Superior temporal gyrus (tissue), 1 donor: ENCODE data around the gene ROMO1.
"Not testable (repeated sequence)": the region's sequence is repeated elsewhere in the genome, so short reads cannot be mapped to it uniquely, and the experiment has no call there.

Source experiments
- DNase-seq: peaks from one replicate; pipeline ENCODE4 v3.0.0-alpha.2; 2016; ENCODE audit errors: extremely low spot score

The ROMO1 gene

DNA sequence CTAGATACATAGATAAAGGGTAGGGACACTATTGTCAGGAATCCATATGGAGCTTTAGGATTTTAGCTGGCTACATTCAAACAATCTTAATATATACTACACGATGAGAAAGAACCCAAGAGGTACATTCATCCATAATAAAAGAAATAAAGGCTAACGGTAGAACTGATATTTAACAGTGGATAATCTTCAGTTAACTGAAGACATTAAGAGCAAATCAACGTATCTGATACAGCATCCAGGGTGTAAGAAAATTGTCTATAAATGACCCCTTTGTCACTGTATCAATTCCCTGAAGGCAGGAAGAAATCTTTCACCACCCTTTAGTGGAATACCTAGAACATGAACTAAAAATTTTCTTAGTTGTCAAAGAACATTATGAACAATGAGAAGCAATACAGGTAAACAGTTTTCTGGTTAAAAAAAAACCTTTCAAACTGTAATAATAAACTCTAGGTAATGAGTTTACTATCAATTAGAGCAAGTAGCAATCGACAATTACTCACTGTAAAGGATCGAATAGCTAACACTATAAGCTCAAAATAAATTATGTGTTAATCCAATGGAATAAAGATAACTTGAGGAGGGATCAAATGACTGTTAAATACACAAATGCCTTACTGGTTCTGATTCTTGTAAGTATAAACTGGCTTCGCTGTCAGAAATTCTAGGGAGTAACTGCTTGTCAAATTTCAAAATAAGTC lies 11.8 kb downstream of the ROMO1 start:
- no peak for DNase-seq

DNA sequence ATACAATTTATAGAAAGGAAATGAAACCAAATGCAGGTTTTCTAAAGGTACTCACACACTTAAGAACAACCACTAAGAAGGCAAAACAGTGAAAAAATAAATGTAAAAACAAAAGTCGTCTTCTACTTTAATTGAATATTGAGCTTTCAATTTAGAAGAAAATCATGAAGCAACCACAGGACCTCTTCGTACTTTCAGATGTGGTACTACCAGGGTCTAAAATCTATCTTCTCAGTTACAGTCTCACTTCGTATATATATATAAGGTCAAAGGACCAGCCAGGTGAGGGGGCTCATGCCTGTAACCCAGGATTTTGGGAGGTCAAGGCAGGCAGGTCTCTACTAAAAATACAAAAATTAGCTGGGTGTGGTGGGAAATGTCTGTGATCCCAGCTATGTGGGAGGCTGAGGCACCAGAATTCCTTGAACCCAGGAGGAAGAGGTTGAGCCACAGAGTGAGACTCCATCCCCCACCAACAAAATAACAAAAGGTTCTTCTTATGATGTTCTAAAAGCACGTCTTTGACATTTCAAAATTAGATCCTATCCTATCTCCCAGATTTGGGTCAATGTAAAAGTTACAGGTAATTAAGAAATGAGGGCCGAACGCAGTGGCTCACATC lies 12.5 kb downstream of the ROMO1 start:
- DNase-seq = no peak

DNA sequence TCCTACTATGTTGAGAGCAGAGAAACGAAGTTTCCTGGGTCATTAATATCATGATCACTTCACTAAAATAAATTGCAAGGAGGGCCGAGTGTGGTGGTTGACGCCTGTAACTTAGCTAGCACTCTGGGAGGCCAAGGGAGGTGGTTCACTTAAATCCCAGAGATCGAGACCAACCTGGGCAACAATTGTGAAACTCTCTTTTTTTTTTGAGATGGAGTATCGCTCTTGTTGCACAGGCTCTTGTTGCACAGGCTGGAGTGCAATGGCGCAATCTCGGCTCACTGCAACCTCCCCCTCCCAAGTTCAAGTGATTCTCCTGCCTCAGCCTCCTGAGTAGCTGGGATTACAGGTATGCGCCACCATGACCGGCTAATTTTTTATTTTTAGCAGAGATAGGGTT lies 13.9 kb downstream of the ROMO1 start:
- not testable (repeated sequence) for DNase-seq

DNA sequence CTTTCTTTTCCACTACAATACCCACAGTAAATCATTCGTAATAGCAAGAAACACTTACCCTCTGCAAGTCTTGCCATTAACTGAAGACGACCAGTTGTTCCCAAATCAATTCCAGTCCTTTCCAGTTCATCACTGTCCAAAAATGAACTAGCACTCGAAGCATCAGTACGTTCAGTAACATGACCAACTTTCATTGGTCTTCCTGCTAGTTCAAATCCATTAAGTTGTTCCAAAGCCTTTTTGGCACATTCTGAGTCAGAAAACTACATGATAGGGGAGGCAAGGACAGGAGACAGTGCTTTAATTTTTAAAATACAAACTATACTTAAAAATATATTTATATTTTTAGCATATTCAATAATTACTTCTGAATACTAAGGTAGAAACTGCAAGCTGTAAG lies 14.9 kb downstream of the ROMO1 start:
- DNase-seq = no peak

DNA sequence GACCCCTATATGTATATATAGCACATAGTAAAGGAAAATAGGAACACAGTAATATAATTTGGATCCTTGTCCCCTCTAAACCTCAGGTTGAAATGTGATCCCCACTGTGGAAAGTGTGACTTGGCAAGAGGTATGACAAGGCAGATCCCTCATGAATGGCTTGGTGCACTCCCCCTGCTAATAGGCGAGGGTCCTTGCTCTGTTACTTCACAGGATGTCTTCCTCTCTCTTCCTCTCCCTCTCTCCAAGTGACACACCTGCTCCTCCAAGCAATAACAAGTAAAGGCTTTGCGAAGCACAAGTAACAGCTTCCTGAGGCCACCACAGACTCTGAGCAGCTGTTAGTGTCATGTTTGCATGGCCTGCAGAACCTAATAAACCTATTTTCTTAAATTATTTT lies 16.4 kb downstream of the ROMO1 start:
- no peak for DNase-seq

DNA sequence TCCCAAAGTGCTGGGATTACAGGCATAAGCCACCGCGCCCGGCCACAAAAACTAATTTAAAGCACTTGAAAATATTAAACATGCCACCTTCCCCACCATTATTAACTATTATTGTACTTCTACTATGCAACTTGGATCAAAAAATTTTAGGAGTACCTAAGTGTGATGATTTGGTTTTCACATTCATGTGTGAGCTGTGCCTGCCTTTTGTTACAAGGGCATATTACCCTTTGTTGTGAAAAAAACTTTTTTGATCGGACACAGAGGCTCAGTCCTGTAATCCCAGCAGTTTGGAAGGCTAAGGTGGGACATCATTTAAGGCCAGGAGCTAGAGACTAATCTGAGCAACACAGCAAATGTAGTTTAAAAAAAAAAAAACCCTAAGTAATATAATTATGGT lies 17.1 kb downstream of the ROMO1 start:
- no peak for DNase-seq

DNA sequence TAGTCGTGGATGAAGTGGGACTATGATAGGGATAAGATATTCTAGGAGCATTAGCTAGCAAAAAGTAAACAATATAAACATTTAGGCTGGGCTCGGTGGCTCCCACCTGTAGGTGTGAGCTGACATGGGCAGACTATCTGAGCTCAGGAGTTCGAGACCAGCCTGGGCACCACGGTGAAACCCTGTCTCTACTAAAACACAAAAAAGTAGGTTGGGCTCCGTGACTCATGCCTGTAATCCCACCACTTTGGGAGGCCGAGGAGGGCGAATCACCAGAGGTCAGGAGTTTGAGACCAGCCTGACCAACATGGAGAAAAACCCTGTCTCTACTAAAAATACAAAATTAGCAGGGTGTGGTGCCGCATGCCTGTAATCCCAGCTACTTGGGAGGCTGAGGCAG lies 19.1 kb downstream of the ROMO1 start:
- not testable (repeated sequence) for DNase-seq

DNA sequence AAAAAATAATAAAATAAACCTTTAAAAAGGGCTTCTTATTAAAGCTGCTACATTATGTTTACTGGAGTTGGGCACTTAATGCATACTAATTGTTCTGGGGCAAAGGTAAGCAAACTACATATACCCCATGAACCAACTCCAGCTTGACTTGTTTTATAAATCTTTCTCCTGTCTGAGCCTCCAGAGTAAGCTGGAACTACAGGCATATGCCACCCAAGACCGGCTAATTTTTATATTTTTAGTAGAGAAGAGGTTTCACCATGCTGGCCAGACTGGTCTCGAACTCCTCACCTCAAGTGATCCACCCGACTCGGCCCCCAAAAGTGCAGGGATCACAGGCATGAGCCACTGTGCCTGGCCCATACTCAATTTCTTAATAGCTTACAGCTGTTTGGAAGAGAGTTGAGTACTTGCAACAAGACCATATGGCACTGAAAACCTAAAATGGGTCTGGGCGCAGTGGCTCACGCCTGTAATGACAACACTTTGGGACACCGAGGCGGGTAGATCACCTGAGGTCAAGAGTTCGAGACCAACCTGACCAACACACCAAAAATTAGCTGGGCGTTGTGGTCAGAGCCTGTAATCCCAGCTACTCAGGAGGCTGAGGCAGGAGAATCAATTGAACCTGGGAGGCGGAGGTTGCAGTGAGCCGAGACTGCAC lies 19.9 kb downstream of the ROMO1 start:
- no peak for DNase-seq

DNA sequence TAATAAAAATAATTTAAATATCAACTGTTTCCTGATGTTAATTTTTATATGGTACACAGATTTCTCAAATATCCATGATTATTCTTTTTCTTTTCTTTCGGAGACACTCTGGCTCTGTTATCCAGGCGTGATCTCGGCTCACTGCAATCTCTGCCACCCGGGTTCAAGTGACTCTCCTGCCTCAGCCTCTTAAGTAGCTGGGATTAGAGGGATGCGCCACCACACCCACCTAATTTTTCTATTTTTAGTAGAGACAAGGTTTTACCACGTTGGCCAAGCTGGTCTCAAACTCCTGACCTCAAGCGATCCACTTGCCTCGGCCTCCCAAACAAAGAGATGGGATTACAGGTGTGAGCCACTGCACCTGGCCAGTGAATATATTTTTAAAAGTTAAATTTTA lies 20.5 kb downstream of the ROMO1 start:
- DNase-seq = no peak

DNA sequence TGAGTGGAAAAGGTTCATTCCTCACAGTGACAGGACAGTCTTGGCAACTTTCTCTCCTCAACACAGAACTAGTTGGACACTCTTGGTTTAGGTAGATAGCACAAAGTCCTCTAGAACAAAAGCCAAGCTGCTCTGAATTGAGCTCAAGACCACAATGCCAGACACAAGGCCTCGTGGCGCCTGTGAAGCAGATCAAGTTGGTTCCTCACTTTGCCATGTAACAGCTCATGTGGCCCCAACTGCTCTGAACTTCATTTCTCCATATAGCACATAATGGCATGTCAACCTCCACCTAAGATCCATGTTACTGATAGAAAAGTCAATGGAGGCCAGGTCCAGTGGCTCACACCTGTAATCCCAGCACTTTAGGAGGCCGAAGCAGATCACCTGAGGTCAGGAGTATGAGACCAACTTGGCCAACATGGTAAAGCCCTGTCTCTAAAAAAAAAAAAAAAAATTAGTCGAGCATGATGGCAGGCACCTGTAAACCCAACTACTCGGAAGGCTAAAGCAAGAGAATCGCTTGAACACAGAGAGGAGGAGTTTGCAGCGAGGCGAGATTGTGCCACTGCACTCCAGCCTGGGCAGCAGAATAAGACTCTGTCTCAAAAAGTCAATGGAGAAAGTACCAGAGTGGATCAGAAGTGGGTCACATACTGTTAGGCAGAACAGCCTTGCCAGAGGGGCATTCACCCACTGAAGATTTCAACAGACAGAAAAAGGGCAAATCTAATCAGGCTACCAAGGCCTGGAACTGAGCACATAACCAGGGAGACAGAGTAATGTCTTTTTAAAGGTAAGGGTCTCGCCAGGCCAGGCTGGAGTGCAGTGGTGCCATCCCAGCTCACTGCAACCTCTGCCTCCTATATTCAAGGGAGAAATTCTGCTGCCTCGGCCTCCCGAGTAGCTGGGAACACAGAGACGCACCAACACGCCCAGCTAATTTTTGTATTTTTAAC lies 21.2 kb downstream of the ROMO1 start:
- no peak for DNase-seq

DNA sequence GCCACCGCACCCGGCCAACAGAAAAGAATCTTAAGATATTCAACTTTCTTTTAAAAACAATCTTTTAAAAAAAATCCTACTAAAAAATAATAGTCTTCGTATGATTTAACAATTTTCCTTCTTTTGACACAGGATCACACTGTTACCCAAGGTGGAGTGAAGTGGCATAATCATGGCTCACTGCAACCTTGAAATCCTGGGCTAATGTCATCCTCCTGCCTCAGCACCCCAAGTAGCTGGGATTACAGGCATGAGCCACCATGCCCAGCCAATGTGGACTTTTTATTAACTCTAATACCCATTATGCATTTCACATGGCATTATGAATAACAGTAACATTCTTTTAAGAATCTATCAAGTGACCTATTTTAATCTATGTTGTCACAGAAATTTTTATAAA lies 22.0 kb downstream of the ROMO1 start:
- DNase-seq = no peak

DNA sequence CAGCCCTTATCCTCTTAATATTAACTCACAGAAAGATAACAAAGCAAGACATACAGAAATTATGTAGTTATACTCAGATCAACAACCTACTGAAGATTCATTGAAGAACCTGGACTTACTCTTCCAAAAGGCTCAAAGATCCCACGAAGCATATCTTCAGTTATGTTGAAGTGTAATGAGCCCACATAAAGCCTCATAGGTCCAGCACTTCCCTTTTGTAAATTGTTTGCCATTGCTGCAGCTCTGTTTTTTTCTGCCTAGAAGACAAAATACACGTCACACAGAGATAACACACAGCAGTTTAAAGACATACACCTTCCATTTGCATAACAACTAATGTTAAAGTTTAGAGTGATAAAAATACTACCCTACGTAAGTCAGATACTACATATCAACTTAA lies 22.4 kb downstream of the ROMO1 start:
- DNase-seq = no peak

DNA sequence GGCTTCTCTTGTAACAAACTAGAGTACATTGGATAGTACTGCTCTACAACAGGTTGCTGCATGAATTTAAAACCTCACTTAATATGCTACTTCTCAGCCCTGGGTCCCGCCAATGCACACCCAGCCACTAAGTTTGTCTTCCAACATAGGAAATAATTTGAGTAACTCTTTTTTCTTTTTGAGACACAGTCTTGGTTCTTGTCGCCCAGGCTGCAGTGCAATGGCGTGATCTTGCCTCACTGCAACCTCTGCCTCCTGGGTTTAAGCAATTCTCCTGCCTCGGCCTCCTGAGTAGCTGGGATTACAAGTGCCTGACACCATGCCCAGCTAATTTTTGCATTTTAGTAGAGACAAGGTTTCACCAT lies 24.1 kb downstream of the ROMO1 start:
- not testable (repeated sequence) for DNase-seq

DNA sequence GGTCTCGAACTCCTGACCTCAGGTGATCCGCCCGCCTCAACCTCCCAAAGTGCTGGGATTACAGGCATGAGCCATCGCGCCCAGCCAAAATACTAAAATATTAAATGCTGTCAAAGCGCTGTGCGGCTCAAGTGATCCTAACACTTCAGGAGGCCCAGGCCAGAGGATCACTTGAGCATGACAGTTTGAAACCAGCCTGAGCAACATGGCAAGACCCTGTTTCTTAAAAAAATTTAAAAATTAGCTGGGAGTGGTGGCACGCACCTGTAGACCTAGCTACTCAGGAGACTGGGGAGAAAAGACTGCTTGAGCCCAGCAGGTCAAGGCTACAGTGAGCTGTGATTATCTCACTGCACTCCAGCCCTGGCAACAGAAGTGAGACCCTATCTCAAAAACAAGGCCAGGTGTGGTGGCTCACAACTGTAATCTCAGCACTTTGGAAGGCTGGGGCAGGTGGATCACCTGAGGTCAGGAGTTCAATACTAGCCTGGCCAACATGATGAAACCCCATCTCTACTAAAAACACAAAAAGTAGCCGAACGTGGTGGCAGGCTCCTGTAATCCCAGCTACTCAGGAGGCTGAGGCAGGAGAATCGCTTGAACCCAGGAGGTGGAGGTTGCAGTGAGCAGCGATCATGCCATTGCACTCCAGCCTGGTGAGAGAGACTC lies 24.6 kb downstream of the ROMO1 start:
- not testable (repeated sequence) for DNase-seq

DNA sequence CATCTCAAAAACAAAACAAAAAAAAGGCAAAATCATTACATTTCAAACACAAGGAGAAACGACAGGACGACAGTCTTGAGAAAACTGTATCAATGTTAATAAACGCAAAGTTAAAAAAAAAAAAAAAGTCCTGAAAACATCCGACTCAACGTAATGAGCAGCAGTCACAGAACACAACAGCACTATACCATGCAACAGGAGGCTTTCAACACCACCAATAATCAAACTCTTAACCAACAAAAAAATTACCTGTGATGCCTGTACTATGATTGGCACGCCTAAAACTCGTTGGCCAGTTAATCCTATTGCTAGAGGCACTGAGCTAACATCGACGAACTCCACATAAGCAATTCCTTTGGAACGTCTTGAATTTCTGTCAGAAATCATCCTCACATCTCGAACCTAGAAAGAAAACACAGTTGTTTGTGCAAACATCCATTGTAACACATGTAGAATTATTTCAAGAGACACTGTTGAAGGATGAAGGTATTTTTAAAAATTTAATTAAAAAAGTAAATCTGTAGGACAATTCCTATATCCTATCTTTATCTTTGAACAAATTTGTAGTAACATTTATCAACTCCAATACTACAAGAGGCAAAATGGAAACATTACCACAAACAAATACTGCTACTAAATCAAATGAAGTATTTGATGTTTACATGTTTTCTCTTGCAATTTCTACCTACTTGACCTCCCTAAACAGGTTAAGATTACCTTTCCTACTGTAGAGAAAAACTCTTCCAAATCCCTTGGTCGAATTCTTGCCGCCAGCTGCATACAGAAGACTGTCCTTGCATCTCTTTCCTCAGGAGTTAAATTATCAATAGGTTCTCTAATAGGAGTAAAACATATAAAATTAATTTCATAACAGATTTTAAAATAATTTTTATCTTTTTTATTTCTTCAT lies 25.4 kb downstream of the ROMO1 start:
- no peak for DNase-seq

DNA sequence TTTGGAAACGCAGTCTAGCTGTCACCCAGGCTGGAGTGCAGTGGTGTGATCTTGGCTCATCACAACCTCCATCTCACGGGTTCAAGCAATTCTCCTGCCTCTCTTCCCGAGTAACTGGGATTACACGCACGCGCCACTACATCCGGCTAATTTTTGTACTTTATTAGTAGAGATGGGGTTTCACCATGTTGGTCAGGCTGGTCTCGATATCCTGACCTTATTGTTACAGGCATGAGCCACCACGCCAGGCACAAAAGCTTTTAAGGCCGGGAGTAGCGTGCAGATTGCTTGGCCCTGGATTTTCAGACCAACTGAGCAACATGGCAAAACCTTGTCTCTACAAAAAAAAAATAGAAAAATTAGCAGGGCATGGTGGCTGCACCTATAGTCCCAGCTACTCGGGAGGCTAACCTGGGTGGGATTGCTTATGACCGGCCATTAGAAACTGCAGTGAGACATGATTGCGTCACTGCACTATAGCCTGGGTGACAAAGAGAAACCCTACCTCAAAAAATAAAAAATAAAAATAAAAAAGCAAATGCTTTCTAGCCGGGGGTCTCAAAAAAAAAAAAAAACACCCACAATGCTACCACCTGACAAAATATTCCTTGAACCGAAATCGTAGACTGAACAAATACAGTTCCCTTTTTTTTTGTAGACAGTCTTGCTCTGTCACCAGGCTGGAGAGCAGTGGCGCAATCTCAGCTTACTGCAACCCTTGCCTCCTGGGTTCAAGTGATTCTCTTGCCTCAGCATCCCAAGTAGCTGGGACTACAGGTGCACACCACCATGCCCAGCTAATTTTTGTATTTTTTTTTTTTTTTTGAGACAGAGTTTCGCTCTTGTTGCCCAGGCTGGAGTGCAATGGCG lies 27.9 kb downstream of the ROMO1 start:
- no peak for DNase-seq

DNA sequence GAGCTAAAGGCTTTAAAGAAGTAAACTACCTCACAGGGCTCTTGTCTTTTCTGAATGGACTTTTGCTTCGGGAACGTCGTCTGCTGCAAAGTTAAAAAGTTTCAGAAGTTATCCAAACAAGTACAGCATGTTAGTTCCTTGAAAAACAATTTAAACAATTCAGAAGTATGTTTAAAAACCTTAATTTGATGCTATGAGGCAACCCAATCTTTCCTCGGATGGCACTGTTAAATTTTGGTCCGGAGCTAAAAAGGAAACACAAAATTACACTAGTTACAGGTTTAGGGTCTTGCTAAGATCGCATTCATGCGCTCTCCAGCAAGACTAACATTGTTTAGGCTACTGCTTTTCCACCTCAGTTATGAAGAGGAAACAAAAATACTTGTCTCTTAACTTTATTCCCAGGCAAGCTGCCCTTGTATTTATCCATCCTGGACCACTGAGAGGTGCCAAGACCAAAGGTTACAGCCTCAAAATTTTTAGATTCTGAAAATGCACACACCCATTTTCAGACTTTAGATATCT lies 30.1 kb downstream of the ROMO1 start:
- DNase-seq = no peak

DNA sequence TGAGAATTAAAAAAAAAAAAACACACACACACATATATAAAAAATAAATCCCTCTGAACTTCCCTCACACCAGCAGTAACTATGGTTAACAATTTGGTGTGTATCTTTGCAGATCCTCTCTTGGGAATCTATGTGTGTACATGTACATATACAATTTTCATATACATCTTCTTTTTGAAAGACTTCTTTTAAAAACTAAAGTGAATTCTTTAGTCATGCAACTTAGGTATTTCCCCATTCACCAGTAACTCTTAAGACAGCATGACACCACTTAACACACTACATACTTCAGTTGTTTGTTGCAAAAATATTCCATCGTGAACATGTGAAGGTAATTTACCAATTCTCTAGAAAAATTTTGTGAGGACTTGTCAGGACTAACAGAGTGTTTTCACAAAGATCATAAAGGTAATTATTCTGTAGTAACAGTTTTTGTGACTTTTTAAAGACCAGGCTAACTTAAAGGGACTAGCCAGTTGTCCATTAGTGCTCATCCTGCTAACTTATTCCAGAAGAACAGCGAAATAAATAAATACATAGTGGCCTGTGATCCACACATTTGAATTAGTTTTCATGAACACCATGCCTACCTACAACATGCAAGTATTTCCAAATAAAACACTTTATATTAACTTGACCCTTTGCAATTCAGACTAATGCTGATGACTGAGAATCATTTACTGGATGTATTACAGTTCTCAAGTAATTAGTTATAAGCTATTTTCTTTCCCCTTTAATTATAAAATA lies 30.8 kb downstream of the ROMO1 start:
- DNase-seq = no peak
